GM12873 (cell line): ENCODE results near the gene HM13.

Experiments used
- TF ChIP-seq, protein P1 (sequence below): IDR thresholded peaks from 2 replicates; pipeline ENCODE4 v1.5.1; 2012; ENCODE audit warnings: low read depth, mild to moderate bottlenecking, moderate library complexity, low read length, control low read depth; ENCODE audit not compliant: insufficient read depth; ENCODE audit errors: missing control alignments

HM13 gene

DNA sequence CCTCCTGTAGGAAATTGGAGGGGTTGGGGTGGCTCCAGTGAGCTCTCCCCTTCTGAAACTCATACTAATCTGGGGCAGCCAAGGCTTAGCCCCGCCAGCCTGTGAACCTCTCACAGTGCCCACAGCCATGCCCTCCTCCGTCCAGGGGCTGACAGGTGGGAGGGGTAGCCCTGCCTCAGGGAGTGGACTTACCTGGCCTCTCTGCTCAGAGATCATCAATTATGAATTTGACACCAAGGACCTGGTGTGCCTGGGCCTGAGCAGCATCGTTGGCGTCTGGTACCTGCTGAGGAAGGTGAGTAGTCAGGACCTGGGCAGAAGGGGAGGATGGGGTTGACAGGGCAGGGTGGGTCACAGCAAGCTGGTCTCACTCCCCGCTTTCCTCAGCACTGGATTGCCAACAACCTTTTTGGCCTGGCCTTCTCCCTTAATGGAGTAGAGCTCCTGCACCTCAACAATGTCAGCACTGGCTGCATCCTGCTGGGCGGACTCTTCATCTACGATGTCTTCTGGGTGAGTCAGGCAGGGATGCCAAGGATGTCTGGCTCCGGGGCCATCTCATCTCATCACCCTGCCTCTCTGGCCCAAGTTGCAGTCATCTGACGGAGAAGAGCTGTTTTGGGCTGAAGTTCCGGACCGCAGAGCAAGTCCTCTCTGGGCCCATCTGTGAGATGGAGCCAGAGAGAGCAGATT, 34.7 kb downstream of the HM13 start:
- TF ChIP-seq, protein P1, sequence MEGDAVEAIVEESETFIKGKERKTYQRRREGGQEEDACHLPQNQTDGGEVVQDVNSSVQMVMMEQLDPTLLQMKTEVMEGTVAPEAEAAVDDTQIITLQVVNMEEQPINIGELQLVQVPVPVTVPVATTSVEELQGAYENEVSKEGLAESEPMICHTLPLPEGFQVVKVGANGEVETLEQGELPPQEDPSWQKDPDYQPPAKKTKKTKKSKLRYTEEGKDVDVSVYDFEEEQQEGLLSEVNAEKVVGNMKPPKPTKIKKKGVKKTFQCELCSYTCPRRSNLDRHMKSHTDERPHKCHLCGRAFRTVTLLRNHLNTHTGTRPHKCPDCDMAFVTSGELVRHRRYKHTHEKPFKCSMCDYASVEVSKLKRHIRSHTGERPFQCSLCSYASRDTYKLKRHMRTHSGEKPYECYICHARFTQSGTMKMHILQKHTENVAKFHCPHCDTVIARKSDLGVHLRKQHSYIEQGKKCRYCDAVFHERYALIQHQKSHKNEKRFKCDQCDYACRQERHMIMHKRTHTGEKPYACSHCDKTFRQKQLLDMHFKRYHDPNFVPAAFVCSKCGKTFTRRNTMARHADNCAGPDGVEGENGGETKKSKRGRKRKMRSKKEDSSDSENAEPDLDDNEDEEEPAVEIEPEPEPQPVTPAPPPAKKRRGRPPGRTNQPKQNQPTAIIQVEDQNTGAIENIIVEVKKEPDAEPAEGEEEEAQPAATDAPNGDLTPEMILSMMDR: no peak

DNA sequence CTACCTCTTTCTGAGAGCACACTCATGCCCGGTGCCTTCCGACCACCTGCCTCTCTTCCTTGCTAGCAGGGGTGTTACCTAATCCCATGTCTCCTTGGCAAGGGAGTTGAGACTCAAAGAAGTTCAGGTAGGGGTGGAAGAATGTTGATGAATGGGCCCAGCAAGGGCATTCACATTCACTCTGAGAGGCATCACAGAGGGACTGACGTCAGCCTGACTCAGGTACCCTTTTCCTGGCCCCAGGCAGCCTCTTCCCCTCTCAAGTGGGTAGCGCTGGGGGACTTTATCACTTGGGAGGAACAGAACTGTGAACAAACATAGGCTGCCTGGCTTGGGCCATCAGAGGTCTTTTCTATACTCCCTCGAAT, 35.3 kb downstream of the HM13 start:
- TF ChIP-seq, protein P1: no peak

DNA sequence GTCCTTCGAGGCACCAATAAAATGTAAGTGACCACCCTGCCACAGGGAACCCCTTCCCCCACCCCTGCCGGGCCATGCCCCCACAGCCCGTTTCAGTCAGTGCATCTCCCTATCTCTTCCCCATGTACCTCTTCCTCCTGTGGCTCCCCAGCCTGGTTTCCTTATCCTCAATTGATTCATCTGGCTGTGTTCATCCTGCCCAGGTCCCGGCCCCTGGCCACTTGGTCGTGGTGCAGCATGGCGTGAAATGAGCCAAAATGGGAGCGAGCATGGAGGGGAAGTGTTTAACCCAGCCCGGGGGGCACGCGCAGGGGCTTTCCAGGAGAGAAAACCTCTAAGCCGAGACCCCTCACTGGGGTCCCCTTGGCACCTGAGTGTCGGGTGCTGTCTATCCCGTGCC, 35.9 kb downstream of the HM13 start:
- TF ChIP-seq, protein P1: no peak

DNA sequence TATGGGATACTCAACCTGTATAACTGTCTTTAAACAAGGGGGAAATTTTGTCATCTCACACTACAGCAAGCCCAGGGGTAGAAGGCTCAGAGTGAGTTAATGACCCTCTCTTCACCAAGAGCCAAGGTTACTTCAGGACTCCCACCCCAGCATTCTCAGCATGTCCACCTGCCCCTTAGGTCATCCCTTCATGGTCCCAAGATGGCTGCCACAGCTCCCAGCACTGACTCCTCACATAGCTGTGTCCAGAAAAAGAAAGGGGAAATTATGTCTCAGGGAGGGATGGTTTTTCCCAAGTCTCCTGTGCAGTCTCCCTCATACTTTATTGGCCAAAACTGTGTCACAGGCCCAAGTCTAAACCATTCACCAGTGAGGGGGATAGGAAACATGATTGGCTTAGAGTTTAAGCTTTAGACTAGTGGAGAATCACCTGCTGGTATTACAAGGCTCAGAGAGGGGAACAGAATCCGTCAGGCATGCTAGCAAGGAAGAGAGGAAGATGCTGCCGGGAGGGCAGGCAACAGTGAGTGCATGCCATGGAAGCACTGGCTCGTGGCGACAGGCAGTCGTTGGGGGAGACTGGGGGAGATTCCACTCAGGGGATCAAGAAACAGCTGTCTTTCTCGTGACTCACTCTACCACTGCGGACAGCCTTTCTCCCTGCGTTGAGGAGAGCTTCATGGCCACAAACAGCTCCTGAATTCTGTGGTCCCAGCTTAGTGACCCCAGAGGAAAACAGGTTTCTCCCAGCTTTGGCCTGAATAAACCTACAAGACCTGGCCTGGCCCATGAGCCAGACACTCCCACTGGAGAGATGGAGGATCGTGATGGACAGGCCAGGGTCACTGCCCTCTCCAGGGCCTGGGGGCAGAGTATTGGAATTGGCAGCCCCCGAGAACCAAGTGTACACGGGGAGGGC, 37.2 kb downstream of the HM13 start:
- TF ChIP-seq, protein P1: no peak

DNA sequence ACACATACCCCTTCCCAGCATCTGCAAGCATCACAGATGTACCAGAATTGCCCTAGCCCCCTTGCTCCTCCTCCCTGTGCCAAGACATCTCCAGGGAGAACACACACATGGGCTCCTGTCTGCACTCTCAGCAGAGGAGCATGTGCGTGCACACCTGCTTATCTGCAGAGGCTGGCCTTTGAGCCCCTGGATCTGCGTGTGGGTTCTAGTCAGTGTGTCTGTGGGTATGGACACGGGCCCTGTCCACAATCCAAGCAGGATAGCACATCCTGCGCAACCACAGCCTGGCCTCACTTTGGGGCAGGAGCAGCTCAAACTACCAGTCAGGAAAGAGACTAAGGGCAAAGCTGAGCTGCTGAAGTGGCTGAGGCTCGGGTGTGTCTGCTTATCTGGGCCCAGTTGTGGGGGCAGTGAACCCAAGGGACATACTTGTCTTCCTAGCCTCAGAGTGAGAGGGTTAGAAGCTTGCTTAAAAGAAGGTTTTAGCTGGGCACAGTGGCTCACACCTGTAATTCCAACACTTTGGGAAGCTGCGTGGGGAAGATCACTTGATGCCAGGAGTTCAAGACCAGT, 41.0 kb downstream of the HM13 start:
- TF ChIP-seq, protein P1: no peak

DNA sequence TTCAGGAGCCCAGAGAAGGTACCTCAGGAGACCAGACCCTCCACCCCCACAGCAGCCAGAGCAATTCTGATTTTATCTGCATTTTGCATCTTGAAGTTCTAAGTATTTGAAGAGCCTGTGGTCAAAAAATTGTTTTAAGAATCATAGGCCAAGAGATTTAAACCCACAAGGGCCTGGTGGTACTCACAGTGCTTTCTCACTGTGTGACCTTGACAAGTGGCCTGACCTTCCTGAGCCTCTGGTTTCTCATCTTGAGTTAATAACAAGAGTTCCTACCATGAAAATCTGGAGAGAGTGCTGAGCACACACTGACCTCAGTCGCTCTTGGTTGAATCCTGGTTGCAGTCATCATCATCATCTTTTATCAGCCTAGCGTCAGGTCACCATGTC, 45.5 kb downstream of the HM13 start:
- TF ChIP-seq, protein P1: no peak

DNA sequence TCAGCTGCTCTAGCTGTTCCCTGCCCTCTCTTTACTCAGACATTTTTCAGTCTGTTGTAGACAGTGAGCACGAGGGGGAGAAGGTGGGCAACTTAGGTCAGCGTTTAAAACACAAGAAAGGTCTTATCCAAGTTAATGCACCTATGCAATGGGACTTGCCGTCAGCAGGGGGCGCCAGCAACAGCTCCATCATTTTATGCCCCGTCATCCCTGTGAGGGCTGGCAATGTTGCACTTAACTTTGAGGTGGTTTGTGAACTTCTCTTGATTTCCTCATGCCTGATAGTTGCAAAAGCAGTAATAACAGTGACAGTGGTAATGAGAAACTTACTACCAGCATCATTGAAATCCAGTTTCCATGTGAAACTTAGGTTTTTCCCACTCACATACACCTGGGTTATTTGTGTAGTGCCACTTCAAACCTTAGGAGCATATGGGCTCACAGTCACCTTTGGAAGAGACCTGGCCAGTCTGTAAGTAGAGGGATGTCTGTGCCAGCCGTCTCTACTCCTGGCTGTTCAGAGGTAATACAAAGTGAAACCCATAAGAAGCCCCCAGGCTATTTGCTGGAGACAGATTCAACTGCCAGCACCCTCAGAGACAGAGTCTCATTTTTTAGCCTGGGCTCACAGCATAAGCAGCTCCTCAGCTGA, 46.0 kb downstream of the HM13 start:
- TF ChIP-seq, protein P1: peak; percentile 92
